Measurements from ENCODE around the gene NSD1. TPM values are rescaled to one million over a fixed set of nuclear protein-coding genes. Genes with fewer than 3 reads are reported as not detected.

Gene NSD1
- total RNA-seq, 1 experiment from 2014 or later: 58.8 TPM

- ChIA-PET RAD21 (ENCODE audit: low non-redundant PET in 1 of 2, low total read pairs in 2 of 2, uncharacterized antibody in 2 of 2, unreplicated experiment in 2 of 2) (no interaction called here), CTCF (no interaction called here), POLR2A (no interaction called here)
- Histone ChIP-seq H4K20me1 (ENCODE audit: insufficient read depth) (no peaks in the 10 kb centered on the region), H3K27ac (ENCODE audit: low read depth, low read length) (no peak overlapping the region), H3K9me2 (ENCODE audit: insufficient read depth) (no peaks in the 10 kb centered on the region), H3K27me3 (ENCODE audit: insufficient read depth, low read length) (no peaks in the 10 kb centered on the region), H3K4me3 (replicated peaks in 1 of 2; ENCODE audit: low read depth in 1 of 2, low read length in 2 of 2) (no peak overlapping the region), H3K79me2 (ENCODE audit: insufficient read depth, low read length) (no peaks in the 10 kb centered on the region), H3K36me3 (ENCODE audit: control insufficient read depth in 1 of 2, insufficient read depth in 2 of 2, low read length in 2 of 2) (peaks cover 11 to 22% of the 10 kb centered on the region in 2 experiments; a peak in 3 of 4 replicates), H3K9me3 (ENCODE audit: control insufficient read depth in 1 of 2, insufficient read depth in 1 of 2, low read depth in 1 of 2, low read length in 2 of 2) (no peaks in the 10 kb centered on the region), H2AFZ (ENCODE audit: low read depth, low read length, poor library complexity, severe bottlenecking) (no peak overlapping the region), H3K4me2 (ENCODE audit: low read length) (no peak overlapping the region), H3K9ac (ENCODE audit: low read length) (no peak overlapping the region), H3K4me1 (ENCODE audit: control insufficient read depth in 1 of 2, insufficient read depth in 2 of 2, low read length in 2 of 2) (no peaks in the 10 kb centered on the region)
- BruUV-seq (replicated peaks): no TSS peak
- no peak for ATAC-seq
- intact Hi-C loops (cut with micrococcal nuclease): no loop called here
- DNase-seq (ENCODE audit: low read depth, low spot score): no peak
- TF ChIP-seq ELF1 (IDR thresholded peaks at IDR 0.05; ENCODE audit: borderline replicate concordance, low read depth): no peak
- TF ChIP-seq SRF (IDR thresholded peaks at IDR 0.05; ENCODE audit: low read depth): no peak
- no peak for TF ChIP-seq YY1 (IDR thresholded peaks at IDR 0.05; ENCODE audit: extremely low read depth, insufficient replicate concordance, low read depth, low read length)
Measured at GRCh38 chr5:177242304-177242703, 108.7 kb downstream of the NSD1 start.

GRCh38 chr5:177249761-177250537, 116.4 kb downstream of the NSD1 start:
- RAD21 ChIA-PET (ENCODE audit: low non-redundant PET in 1 of 2, low total read pairs in 2 of 2, uncharacterized antibody in 2 of 2, unreplicated experiment in 2 of 2): no interaction called here
- H3K9me2 ChIP-seq (ENCODE audit: insufficient read depth): no peaks in the 10 kb centered on the region
- CTCF ChIA-PET: no interaction called here
- no peaks in the 10 kb centered on the region for H3K9me3 ChIP-seq (ENCODE audit: control insufficient read depth in 1 of 2, insufficient read depth in 1 of 2, low read depth in 1 of 2, low read length in 2 of 2)
- no peak overlapping the region for H3K27ac ChIP-seq (ENCODE audit: low read depth, low read length)
- peaks cover 20 to 34% of the 10 kb centered on the region in 2 experiments; a peak in 3 of 4 replicates for H3K36me3 ChIP-seq (ENCODE audit: control insufficient read depth in 1 of 2, insufficient read depth in 2 of 2, low read length in 2 of 2)
- DNase-seq (ENCODE audit: low read depth, low spot score): no peak
- ATAC-seq: no peak
- no peaks in the 10 kb centered on the region for H3K27me3 ChIP-seq (ENCODE audit: insufficient read depth, low read length)
- H3K4me3 ChIP-seq (replicated peaks in 1 of 2; ENCODE audit: low read depth in 1 of 2, low read length in 2 of 2): no peak overlapping the region
- no peaks in the 10 kb centered on the region for H3K4me1 ChIP-seq (ENCODE audit: control insufficient read depth in 1 of 2, insufficient read depth in 2 of 2, low read length in 2 of 2)
- H3K4me2 ChIP-seq (ENCODE audit: low read length): no peak overlapping the region
- intact Hi-C loops (cut with micrococcal nuclease): no loop called here
- POLR2A ChIA-PET: no interaction called here
- H3K79me2 ChIP-seq (ENCODE audit: insufficient read depth, low read length): peaks cover 3% of the 10 kb centered on the region; the same call in 1 of the 2 replicates
- BruUV-seq (replicated peaks): no TSS peak
- no peaks in the 10 kb centered on the region for H4K20me1 ChIP-seq (ENCODE audit: insufficient read depth)
- H3K9ac ChIP-seq (ENCODE audit: low read length): no peak overlapping the region
- H2AFZ ChIP-seq (ENCODE audit: low read depth, low read length, poor library complexity, severe bottlenecking): no peak overlapping the region
- TF ChIP-seq YY1 (IDR thresholded peaks at IDR 0.05; ENCODE audit: extremely low read depth, insufficient replicate concordance, low read depth, low read length) (no peak), JUND (IDR thresholded peaks at IDR 0.05) (no peak), REST (IDR thresholded peaks at IDR 0.05; ENCODE audit: low read depth) (no peak), ZBTB33 (IDR thresholded peaks at IDR 0.05; ENCODE audit: extremely low read depth, insufficient replicate concordance, low read length) (no peak), ZFX (IDR thresholded peaks at IDR 0.05) (no peak), ATF3 (IDR thresholded peaks at IDR 0.05) (no peak), EZH2phosphoT487 (IDR thresholded peaks at IDR 0.05; ENCODE audit: borderline replicate concordance) (no peak), EZH2 (IDR thresholded peaks at IDR 0.05) (no peak), ZNF274 (IDR thresholded peaks at IDR 0.05; ENCODE audit: low read depth, low read length) (no peak), EGR1 (IDR thresholded peaks at IDR 0.05; ENCODE audit: low read depth) (no peak), TCF7L2 (IDR thresholded peaks at IDR 0.05; ENCODE audit: borderline replicate concordance, extremely low read depth, insufficient read depth, insufficient read length) (no peak), SIN3A (IDR thresholded peaks at IDR 0.05; ENCODE audit: low read depth) (no peak)

Measured in HCT116 (cell line).